ENCODE measurements around the gene KSR2.

DNA sequence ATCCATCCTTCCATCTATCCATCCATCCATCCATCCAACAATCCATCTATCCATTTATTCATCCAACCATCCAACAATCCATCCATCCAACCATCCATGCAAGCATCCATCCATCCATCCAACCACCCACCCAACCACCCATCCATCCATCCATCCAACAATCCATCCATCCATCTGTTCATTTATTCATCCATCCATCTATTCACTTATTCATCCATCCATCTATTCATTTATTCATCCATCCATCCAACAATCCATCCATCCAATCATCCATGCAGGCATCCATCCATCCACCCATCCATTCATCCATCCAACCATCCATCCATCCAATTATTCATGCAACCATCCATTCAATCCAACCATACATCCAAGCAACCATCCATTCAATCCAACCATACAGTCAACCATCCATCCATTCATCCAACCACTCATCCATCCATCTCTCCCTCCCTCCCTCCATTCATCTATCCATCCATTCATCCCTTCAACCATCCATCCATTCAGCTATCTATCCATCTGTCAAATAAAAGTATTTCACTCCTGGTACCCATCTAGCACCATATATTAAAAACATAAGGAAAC is 86.1 kb downstream of the KSR2 start:
- TF ChIP-seq CTCF (IDR thresholded peaks at IDR 0.05; ENCODE audit: low read depth, low read length) (no peak), EZH2phosphoT487 (IDR thresholded peaks at IDR 0.05; ENCODE audit: low read depth) (no peak)

Measured in OCI-LY3 (cell line).